Mononuclear cell (primary cell): Measurements from ENCODE around the gene BCCIP. TPM values are rescaled to one million over a fixed set of nuclear protein-coding genes. Genes with fewer than 3 reads are reported as not detected.

Experiments used
- H3K27me3 ChIP-seq: 2 replicates; pipeline ENCODE4 v1.6.0; 2011; ENCODE audit warnings: low read length, control low read depth; ENCODE audit not compliant: insufficient read depth
- H3K4me1 ChIP-seq: 2 replicates; pipeline ENCODE4 v1.5.1; 2011; ENCODE audit warnings: mild to moderate bottlenecking, low read length, control low read depth; ENCODE audit not compliant: insufficient read depth
- H3K4me3 ChIP-seq: 2 replicates; pipeline ENCODE4 v1.5.1; 2011; ENCODE audit warnings: mild to moderate bottlenecking, low read length, moderate library complexity
- H3K9me3 ChIP-seq: 2 replicates; pipeline ENCODE4 v1.5.1; 2011; ENCODE audit warnings: low read depth, mild to moderate bottlenecking, control low read depth, low read length
- total RNA-seq: library from RNA; depleted of rRNA; stranded (reverse); fragments of >200 nt; gene quantifications from one replicate; pipeline ENCODE4 v1.2.3, GENCODE V29; 2012

The BCCIP gene
- total RNA-seq, 1 donor = 30.6 TPM

DNA sequence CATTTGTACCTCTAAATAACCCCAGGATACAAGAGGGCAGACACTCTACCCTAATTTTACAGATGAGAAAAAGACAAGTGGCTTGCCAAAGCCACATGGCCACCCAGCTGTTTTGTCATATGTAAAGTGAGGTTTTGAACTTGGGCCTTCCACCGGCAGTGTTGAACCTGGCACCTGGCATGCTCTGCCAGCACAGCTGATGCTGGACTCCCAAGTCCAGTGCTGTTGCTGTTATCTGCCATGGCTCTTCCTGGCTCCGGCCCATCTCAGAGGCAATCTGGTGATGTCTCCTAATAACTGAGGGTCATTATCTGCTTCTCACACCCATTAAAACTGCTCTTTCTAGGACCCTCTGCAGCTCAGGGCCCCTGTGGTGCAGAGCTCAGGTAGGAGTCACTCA is 25.0 kb downstream of the BCCIP start:
- H3K4me1 ChIP-seq = no peaks in the 10 kb centered on the region
- no peaks in the 10 kb centered on the region for H3K9me3 ChIP-seq
- no peaks in the 10 kb centered on the region for H3K27me3 ChIP-seq
- H3K4me3 ChIP-seq = no peak overlapping the region

DNA sequence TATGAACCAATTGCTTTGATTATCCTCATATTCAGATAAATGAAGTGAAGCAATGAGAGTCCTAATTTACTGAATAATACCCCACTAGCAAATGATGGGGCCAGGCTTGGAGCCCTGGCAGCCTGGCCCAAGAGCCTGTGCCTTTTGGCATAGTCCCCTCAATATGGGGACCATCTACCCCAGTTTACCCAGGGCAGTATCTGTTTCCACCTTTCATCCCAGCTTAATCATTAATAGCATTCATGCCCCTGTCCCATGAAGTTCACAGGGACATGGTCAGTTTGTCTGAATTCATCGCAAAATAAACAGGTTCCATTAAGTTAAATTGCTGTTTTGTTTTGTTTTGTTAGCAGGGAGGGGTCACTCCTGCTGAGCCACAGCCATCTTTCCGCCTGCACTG is 25.5 kb downstream of the BCCIP start:
- H3K9me3 ChIP-seq = no peaks in the 10 kb centered on the region
- no peak overlapping the region for H3K4me3 ChIP-seq
- H3K27me3 ChIP-seq = no peaks in the 10 kb centered on the region
- H3K4me1 ChIP-seq = no peaks in the 10 kb centered on the region

DNA sequence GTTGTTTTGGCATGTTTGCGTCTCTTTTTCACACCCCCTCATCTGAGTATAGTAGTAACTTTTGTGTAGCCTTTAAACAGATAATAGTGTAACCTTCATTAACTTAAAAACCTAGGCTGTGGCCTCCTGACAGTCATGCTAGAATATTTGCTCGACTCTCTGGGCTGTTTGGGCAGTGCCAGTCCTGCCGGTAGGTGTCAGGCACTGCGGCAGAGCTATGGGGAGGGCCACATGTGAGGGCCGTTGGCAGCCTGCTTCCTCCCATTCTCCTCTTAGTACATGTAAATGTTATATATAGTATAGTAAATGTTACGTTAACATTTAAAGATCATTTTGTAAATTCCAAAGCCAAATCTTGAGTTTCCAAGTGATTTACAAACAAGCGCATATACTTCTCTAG is 26.1 kb downstream of the BCCIP start:
- Histone ChIP-seq H3K9me3 (no peaks in the 10 kb centered on the region), H3K27me3 (no peaks in the 10 kb centered on the region), H3K4me1 (no peaks in the 10 kb centered on the region)

DNA sequence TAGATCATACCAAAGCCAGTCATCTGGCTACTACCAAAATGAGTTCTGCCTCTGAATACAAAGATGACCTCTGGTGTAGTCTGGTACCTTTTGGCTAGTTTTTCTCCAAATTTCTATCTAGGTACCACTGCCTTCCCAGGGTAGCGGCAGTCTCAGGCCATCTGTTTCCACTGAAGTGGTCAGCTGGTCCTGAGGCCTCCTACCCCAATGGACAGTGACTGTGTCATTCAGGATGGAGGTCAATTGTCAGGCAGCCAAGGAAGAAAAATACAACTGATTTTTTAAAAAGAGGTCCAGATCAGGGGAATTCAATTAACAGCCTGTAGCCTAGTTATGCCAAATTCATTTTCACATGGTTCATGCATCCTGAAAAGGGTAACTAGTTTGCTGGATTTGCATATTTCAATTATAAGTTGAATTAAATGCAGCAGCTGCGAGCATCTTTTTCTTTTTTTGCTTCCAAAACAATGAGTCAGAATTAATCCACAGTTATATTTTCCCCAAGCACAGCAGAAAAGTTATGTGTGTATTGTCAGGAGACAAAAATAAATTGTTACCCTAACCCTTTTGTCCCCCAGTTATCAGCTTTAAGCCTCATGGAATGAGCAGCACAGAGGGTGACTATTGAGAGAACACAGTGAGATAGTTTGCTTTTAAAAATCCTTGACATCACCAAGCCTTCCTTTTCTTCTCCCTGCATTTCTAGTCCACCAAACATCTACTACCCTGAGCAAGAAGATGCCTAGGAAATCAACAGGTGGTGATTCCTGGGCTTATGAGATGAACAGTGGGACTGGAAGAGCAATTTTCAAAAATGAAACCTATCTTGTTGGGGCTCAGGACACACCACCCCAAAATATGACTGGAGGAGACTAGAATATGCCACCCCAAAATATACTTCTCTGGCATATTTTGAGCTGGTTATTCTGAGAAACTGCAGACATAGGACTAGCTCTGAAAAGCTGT is 27.7 kb downstream of the BCCIP start:
- H3K9me3 ChIP-seq = no peaks in the 10 kb centered on the region
- no peaks in the 10 kb centered on the region for H3K4me1 ChIP-seq
- no peaks in the 10 kb centered on the region for H3K27me3 ChIP-seq
- no peak overlapping the region for H3K4me3 ChIP-seq

More for the DNA sequence above, 26.1 kb downstream of the BCCIP start:
- no peak overlapping the region for H3K4me3 ChIP-seq

DNA sequence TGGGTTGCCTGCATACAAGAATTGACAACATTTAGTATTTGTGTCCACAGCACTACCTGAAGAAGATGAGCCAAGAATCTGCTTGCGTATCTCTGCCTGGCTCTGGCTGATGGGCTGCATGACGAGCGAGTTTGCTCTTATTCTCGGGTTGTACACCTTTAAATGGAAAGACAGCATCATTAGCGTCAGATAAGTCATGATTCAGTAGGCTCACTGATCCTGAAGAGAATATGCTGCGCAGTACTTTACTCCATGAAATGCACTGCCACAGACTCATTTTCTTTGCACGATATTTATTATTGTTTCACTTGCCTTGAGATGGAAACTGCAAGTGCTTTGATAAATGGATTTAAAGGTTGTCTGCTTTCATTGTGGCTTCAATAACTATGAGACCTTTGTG is 29.1 kb downstream of the BCCIP start:
- Histone ChIP-seq H3K9me3 (no peaks in the 10 kb centered on the region), H3K27me3 (no peaks in the 10 kb centered on the region), H3K4me1 (no peaks in the 10 kb centered on the region), H3K4me3 (no peak overlapping the region)

DNA sequence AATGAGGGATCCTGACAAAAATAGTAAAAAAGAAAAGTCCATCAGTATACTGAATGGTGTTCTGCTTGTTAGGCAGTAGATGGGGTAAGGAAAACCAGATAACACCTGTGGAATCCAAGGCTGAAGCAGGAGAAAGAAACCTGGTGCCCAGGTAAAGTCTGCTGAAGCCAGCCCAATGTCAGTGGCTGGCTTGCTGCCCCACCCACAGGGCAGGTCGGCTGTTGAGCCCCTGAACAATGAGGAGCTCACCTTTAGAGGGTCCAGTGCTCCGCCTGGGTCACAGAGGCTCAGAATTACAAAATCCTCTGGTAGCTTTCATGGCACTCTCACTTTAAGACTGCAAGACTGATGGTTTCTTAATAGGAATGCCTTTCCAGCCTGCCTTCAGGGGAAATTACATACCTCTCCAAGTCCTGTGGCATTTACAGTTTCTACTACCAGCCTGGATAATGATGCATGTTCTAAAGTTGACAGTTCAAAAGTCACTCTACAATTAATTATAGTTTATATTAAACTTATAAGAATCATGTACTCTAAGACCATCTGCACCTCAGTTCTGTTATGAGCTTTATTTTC is 33.9 kb downstream of the BCCIP start:
- no peaks in the 10 kb centered on the region for H3K4me1 ChIP-seq

DNA sequence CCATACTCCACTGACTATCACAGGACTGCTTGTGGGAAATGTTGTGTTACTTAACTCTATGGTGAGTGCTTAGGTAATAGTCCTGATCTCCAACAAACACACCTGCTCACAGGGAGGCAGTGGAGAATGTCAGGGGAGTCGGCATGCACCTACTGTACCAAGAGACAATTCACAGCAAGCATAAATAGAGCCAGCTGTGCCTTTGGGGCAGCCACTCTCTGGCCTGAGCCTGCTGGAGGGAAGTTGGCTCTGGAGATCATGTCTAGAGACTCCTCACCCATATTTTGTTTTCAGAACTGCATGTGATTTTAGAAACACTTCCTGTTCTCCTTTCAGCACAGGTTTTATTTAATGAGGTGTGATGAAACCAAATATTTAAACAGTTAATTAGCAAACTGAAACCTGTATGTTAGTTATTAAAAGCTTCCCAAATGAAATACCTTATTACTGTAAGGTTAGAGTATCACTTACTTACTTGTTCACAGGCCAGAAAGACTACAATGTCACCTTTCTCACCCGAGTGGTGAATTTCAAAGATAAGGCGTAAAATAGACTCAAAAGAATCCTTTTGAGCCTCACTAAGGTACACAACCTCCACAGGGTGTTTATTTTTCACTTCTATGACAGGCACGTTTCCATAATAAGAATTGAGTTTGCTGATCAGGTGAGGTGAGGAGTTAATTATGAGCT is 35.9 kb downstream of the BCCIP start:
- Histone ChIP-seq H3K27me3 (no peaks in the 10 kb centered on the region), H3K4me1 (no peaks in the 10 kb centered on the region)

More for the DNA sequence above, 33.9 kb downstream of the BCCIP start:
- Histone ChIP-seq H3K27me3 (no peaks in the 10 kb centered on the region), H3K4me3 (no peak overlapping the region), H3K9me3 (no peaks in the 10 kb centered on the region)

DNA sequence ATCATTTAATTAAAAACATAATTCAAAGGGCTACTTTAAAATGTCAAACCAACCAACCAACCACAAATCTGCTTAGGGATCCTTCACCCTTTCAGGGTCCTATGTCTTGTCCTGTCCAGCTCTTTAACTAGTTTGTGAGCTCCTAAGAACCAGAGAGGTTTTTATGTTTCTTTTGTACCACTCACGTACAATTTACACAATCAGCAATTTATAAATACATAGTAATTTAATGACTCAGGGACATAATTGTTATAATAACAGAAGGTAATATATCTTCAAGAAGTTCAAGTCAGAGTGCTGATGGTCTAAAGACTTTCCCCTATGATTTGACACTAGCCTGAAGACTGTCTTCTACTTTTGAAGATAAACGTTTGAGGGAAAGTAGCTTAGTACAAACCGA is 41.8 kb downstream of the BCCIP start:
- H3K27me3 ChIP-seq = no peaks in the 10 kb centered on the region
- no peak overlapping the region for H3K4me3 ChIP-seq
- H3K4me1 ChIP-seq = no peaks in the 10 kb centered on the region
- H3K9me3 ChIP-seq = no peaks in the 10 kb centered on the region

More for the DNA sequence above, 35.9 kb downstream of the BCCIP start:
- Histone ChIP-seq H3K4me3 (no peak overlapping the region), H3K9me3 (no peaks in the 10 kb centered on the region)

DNA sequence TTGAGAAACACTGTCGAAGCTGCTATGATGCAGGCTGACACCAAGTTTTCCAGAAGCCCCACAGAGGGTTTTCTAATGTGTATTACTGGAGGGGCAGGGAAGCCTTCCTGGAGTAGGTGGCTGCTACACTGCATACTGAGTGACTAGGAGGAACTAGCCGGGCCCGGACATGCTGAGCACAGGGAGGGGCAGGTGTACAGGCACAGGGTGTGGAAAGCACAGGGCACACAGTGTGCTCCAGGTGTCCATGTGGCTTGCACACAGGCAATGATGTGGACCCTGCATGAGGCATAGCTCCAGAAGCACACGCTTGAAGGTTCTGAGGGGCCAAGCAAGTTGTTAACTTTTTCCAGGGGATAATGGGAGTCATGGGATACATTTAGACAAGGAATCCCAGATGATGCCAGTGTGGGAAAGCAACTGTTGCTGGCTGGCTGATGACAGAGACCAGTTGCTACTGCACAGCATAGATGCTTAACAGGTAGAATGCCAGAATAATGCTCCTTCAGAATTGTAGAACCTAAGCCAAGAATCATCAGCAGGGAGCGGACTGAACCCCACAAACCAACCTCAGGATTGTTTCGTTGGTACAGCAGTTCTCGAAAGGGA is 43.2 kb downstream of the BCCIP start:
- H3K4me1 ChIP-seq = no peaks in the 10 kb centered on the region
- no peak overlapping the region for H3K4me3 ChIP-seq
- no peaks in the 10 kb centered on the region for H3K9me3 ChIP-seq
- H3K27me3 ChIP-seq = no peaks in the 10 kb centered on the region

DNA sequence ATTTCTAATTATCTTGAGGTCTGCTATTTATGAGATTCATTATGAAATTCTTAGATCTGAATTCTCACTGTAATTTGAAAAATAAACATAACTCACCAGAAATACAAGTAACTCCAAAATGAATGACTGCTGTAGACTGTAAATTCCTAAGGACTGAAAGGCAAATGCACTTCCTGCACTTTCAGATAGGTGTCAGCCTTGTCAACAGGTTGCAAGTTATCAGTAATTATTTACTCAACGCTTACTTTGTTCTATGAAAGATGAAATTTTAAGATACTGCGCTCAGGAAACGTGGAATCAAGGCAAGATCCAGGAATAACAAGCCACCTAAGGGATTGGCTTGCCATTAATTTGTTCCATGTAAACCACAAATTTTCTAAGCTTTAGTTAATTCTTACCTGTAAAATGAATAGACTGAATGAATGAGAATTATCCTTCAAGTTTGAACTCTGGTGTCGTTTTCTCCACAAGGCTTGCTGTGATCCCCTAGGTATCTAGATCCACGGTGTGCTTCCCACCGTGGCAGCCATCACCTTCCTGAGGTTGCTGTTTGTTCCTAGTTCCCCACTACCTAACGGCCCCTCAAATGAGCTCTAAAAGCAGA is 45.1 kb downstream of the BCCIP start:
- H3K27me3 ChIP-seq = no peaks in the 10 kb centered on the region
- no peaks in the 10 kb centered on the region for H3K4me1 ChIP-seq
- H3K4me3 ChIP-seq = no peak overlapping the region
- H3K9me3 ChIP-seq = no peaks in the 10 kb centered on the region

DNA sequence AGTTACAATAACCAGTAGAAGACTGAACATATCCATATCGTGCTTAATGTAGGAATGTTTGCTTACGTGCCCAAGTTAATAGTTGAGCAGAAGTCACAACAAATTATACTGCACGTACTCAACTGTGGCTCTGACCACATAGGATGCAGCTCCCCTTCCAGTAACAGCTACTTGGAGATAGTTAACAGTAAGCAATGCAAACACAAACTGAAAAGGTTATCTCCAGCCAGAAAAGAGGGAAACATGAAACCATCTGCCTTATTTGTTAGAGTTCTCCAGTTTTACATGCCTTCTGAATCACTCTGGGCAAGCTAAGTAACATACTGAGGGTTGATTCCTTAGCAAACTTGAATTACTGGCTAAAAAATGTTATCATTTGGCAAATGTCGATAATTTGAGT is 48.0 kb downstream of the BCCIP start:
- H3K4me1 ChIP-seq = no peaks in the 10 kb centered on the region
- peaks cover 4% of the 10 kb centered on the region for H3K9me3 ChIP-seq
- no peak overlapping the region for H3K4me3 ChIP-seq
- H3K27me3 ChIP-seq = no peaks in the 10 kb centered on the region

DNA sequence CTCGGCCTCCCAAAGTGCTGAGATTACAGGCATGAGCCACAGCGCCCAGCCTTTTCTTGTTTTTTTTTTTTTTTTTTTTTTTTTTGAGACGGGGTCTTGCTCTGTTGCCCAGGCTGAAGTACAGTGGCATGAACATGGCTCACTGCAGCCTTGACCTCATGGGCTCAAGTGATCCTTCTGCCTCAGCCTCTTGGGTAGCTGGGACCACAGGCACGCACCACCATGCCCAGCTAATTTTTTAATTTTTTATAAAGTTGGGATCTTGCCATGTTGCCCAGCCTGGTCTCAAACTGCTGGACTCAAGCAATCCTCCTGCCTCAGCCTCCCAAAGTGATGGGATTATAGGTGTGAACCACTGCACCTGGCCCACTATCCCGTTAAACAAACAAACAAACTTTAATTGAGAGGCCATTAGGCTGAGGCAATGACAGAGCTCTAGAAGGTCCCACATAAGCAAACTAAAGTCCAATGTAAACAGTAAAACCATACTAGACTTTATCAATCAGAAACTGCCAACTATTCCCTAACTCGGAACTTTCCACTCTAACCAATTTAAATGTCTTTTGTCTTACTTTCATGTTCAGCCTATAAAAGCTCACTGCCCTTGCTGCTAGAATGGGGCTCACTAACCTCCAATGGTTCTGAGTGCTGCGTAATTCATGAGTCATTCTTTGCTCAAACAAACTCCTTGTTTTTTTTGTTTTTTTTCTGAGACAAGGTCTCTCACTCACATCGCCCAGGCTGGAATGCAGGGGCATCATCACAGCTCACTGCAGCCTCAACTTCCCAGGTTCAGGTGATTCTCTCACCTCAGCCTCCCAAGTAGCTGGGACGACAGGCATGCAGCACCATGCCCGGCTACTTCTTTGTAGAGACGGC is 55.9 kb downstream of the BCCIP start:
- no peaks in the 10 kb centered on the region for H3K27me3 ChIP-seq
- H3K9me3 ChIP-seq = peaks cover 9% of the 10 kb centered on the region
- no peak overlapping the region for H3K4me3 ChIP-seq
- no peaks in the 10 kb centered on the region for H3K4me1 ChIP-seq

DNA sequence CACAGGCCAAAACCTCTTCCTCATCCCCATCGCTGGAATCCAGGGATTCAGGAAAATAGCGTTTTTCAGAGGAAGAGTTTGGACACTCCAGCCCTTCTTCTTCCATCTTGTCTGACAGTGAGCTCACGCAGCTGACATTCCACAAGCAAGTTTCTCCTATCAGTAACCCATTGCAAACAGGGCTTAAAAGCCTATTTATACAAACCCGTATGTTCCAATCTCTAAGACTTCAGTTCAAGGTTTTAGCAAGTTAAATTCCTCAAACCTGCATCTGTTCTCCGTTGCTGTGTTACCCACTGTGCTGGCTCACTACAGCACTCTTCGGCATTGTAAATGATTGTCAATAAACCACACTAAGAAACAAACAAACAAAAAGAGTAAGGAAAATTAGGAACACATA is 57.4 kb downstream of the BCCIP start:
- no peaks in the 10 kb centered on the region for H3K27me3 ChIP-seq

DNA sequence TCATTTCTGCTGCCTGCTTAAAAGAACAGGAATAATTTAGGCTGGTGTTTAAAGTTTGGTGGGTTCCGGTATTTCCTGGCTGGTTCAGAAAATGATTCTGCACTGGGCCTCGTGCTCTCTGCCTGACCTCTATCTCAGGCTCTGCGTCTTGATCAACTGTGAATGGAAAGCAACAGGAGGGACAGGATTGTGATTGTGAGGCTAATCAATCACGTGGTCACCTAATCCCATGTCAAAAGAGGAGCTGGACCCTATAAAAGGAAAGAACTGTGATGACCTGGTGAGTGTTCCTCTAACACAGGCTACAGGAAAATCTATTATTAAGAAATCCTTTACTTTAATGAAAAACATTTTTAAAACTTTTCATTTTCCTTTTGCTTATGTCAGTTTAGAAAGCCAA is 57.8 kb downstream of the BCCIP start, which contains the start of gene DHX32:
Gene DHX32 (minus strand): TSS at position 101 of the 400 bp plus-strand sequence. CDS start 468 bp downstream, outside the sequence.
- no peaks in the 10 kb centered on the region for H3K4me1 ChIP-seq
- H3K27me3 ChIP-seq = no peaks in the 10 kb centered on the region
- peaks cover 6% of the 10 kb centered on the region for H3K9me3 ChIP-seq
- H3K4me3 ChIP-seq = no peak within 1 kb of the TSS

More for the DNA sequence above, 57.4 kb downstream of the BCCIP start:
- no peaks in the 10 kb centered on the region for H3K4me1 ChIP-seq
- H3K4me3 ChIP-seq = no peak overlapping the region
- peaks cover 9% of the 10 kb centered on the region for H3K9me3 ChIP-seq
